IMR-90 (cell line): ENCODE measurements around the gene VAMP7. TPM values are rescaled to one million over a fixed set of nuclear protein-coding genes. Genes with fewer than 3 reads are reported as not detected.

Experiments
- ATAC-seq: fragments of 200-7000 bp; cut with Tn5 transposase; 2 replicates; pipeline ENCODE4 v1.9.1; 2020; ENCODE audit warnings: low read depth, mild to moderate bottlenecking, moderate library complexity
- BruUV-seq: library from RNA; stranded (reverse); fragments of 400-500 nt; replicated peaks from 2 replicates; lab custom pipeline; 2021; lab: Mats Ljungman, UMichigan
- CTCF ChIA-PET: fragments of 300-600 bp; formaldehyde crosslinking; extraction: SDS; loops from one replicate; lab custom pipeline; 2021; ENCODE audit warnings: antibody characterized with exemption; lab: Yijun Ruan, JAX
- POLR2A ChIA-PET: fragments of 300-600 bp; sonication (Branson Sonifier 250); formaldehyde crosslinking; loops from one replicate; lab custom pipeline; 2022; ENCODE audit warnings: antibody characterized with exemption; ENCODE audit not compliant: unreplicated experiment; lab: Charles Lee
- DNase-seq: peaks from one replicate; pipeline ENCODE4 v3.0.0; 2013
- H2AFZ ChIP-seq: replicated peaks from 2 replicates; pipeline ENCODE3; 2013; ENCODE audit warnings: low read length, mild to moderate bottlenecking; ENCODE audit not compliant: poor library complexity
- H2AK5ac ChIP-seq: 2 replicates; pipeline ENCODE4 v1.6.1; 2013; ENCODE audit warnings: low read depth, low read length, inconsistent platforms
- H2AK9ac ChIP-seq: replicated peaks from 2 replicates; pipeline ENCODE3; 2013; ENCODE audit warnings: mild to moderate bottlenecking, low read depth, low read length, moderate library complexity; ENCODE audit not compliant: poor library complexity
- H2BK120ac ChIP-seq: 2 replicates; pipeline ENCODE4 v1.6.1; 2013; ENCODE audit warnings: low read depth, low read length, inconsistent platforms
- H2BK15ac ChIP-seq: 3 replicates; pipeline ENCODE4 v1.6.1; 2013; ENCODE audit warnings: low read depth, low read length, inconsistent platforms
- H2BK20ac ChIP-seq: 2 replicates; pipeline ENCODE4 v1.6.1; 2013; ENCODE audit warnings: low read depth, mild to moderate bottlenecking, inconsistent platforms, low read length, moderate library complexity
- H2BK5ac ChIP-seq: 2 replicates; pipeline ENCODE4 v1.6.1; 2013; ENCODE audit warnings: mild to moderate bottlenecking, low read depth, low read length, inconsistent platforms; ENCODE audit not compliant: poor library complexity, severe bottlenecking
- H3K14ac ChIP-seq: replicated peaks from 2 replicates; pipeline ENCODE4 v1.6.1; 2013; ENCODE audit warnings: low read depth, low read length, inconsistent platforms
- H3K18ac ChIP-seq: 2 replicates; pipeline ENCODE4 v1.6.1; 2013; ENCODE audit warnings: low read depth, low read length, control low read depth
- H3K23ac ChIP-seq: 2 replicates; pipeline ENCODE4 v1.6.1; 2013; ENCODE audit warnings: low read depth, low read length, inconsistent platforms
- H3K27ac ChIP-seq: 2 replicates; pipeline ENCODE4 v1.5.1; 2013; ENCODE audit warnings: mild to moderate bottlenecking, control low read depth, low read length; ENCODE audit not compliant: insufficient read depth
- H3K27me3 ChIP-seq: 2 replicates; pipeline ENCODE4 v1.6.1; 2013; ENCODE audit warnings: low read length; ENCODE audit not compliant: control insufficient read depth, insufficient read depth
- H3K36me3 ChIP-seq: 2 replicates; pipeline ENCODE4 v1.6.1; 2013; ENCODE audit warnings: low read length, mixed read lengths; ENCODE audit not compliant: control insufficient read depth, insufficient read depth
- H3K4ac ChIP-seq: 2 replicates; pipeline ENCODE4 v1.6.1; 2013; ENCODE audit warnings: low read depth, low read length, inconsistent platforms
- H3K4me1 ChIP-seq: 2 replicates; pipeline ENCODE4 v1.6.1; 2013; ENCODE audit warnings: low read length, mixed read lengths; ENCODE audit not compliant: control insufficient read depth, insufficient read depth
- H3K4me2 ChIP-seq: 2 replicates; pipeline ENCODE4 v1.6.1; 2013; ENCODE audit warnings: low read depth, mild to moderate bottlenecking, control low read depth, low read length, moderate library complexity
- H3K4me3 ChIP-seq: 2 replicates; pipeline ENCODE4 v1.5.1; 2013; ENCODE audit warnings: low read depth, mild to moderate bottlenecking, control low read depth, low read length, moderate library complexity; ENCODE audit not compliant: insufficient read depth
- H3K56ac ChIP-seq: 2 replicates; pipeline ENCODE4 v1.6.1; 2013; ENCODE audit warnings: low read length, inconsistent platforms; ENCODE audit not compliant: insufficient read depth; ENCODE audit errors: extremely low read depth
- H3K79me1 ChIP-seq, 2 experiments: 2 replicates each; pipeline ENCODE4 v1.6.1; 2013; ENCODE audit warnings: low read length in 2 of 2, inconsistent platforms in 1 of 2, low read depth in 1 of 2
- H3K9ac ChIP-seq: 2 replicates; pipeline ENCODE4 v1.6.1; 2013; ENCODE audit warnings: low read depth, low read length, control low read depth
- H3K9me1 ChIP-seq: 2 replicates; pipeline ENCODE4 v1.6.1; 2013; ENCODE audit warnings: low read length, inconsistent platforms; ENCODE audit not compliant: insufficient read depth
- H3K9me3 ChIP-seq: 2 replicates; pipeline ENCODE4 v1.6.1; 2013; ENCODE audit warnings: low read length; ENCODE audit not compliant: control insufficient read depth, insufficient read depth
- H4K20me1 ChIP-seq: 2 replicates; pipeline ENCODE4 v1.6.1; 2013; ENCODE audit warnings: low read length, inconsistent platforms; ENCODE audit not compliant: insufficient read depth
- H4K5ac ChIP-seq: 2 replicates; pipeline ENCODE4 v1.6.1; 2013; ENCODE audit warnings: mild to moderate bottlenecking, low read depth, low read length, control low read depth
- H4K8ac ChIP-seq, 2 experiments: 2 replicates each; pipeline ENCODE4 v1.6.1; 2013; ENCODE audit warnings: low read depth in 2 of 2, low read length in 2 of 2, control low read depth in 1 of 2, inconsistent platforms in 1 of 2
- H4K91ac ChIP-seq: 2 replicates; pipeline ENCODE4 v1.6.1; 2013; ENCODE audit warnings: low read depth, low read length, inconsistent platforms; ENCODE audit not compliant: insufficient read depth
- BHLHE40 ChIP-seq: fragments of 150-350 bp; IDR thresholded peaks from 2 replicates; pipeline ENCODE4 v1.6.1; 2016; ENCODE audit warnings: mild to moderate bottlenecking, low read depth, low read length
- MAFK ChIP-seq: IDR thresholded peaks from 2 replicates; pipeline ENCODE4 v1.6.1; 2012; ENCODE audit warnings: low read depth, low read length, improper control_type of control experiment
- MAZ ChIP-seq: IDR thresholded peaks from 2 replicates; pipeline ENCODE4 v1.6.1; 2012; ENCODE audit warnings: low read depth, mild to moderate bottlenecking, low read length, improper control_type of control experiment, moderate library complexity, borderline replicate concordance
- NFE2L2 ChIP-seq: fragments of 150-350 bp; IDR thresholded peaks from 2 replicates; pipeline ENCODE4 v1.6.1; 2016; ENCODE audit warnings: low read depth, mild to moderate bottlenecking, low read length
- WGBS, 2 experiments: methylation state at CpG; one replicate each; pipeline versions ENCODE4 v1.1.5 to v1.1.7; 2013; ENCODE audit warnings: missing lambda C conversion rate in 2 of 2; ENCODE audit not compliant: insufficient read length in 1 of 2; ENCODE audit errors: extremely low coverage in 2 of 2; 5-methylcytosine and 5-hydroxymethylcytosine counted together
- dilution Hi-C: fragments of 300-500 bp; cut with HindIII; formaldehyde crosslinking; loops from one replicate; pipeline ENCODE4 v1.14.3; 2018; ENCODE audit warnings: low sequenced_read_pairs; ENCODE audit not compliant: unreplicated experiment
- in situ Hi-C: fragments of 300-500 bp; cut with MboI; formaldehyde crosslinking; loops from 3 replicates; pipeline ENCODE4 v1.14.3; 2019; ENCODE audit warnings: low sequenced_read_pairs, inconsistent platforms, mixed read lengths
- intact Hi-C: fragments of 100-400 bp; cut with micrococcal nuclease; formaldehyde crosslinking; loops from 2 replicates; pipeline ENCODE4 v1.10.0; 2022
- polyA plus RNA-seq, 3 experiments: library from polyadenylated mRNA; depleted of rRNA; stranded (reverse); fragments of >200 nt; gene quantifications; 2 replicates each; pipeline ENCODE4 v1.2.3, GENCODE V29; 2012; ENCODE audit warnings: low replicate concordance in 1 of 3
- total RNA-seq: library from RNA; depleted of rRNA; stranded (reverse); fragments of >200 nt; gene quantifications from 2 replicates; pipeline ENCODE4 v1.2.3, GENCODE V29; 2012
- TF ChIP-seq, protein P1 (sequence below): fragments of 150-350 bp; IDR thresholded peaks from 2 replicates; pipeline ENCODE4 v1.6.1; 2017; ENCODE audit warnings: mild to moderate bottlenecking, antibody characterized with exemption, low read length, low read depth
- TF ChIP-seq, protein P2 (sequence below): fragments of 150-350 bp; IDR thresholded peaks from 2 replicates; pipeline ENCODE4 v1.6.1; 2016; ENCODE audit warnings: low read depth, mild to moderate bottlenecking, low read length, moderate library complexity, borderline replicate concordance
- TF ChIP-seq, protein P3 (sequence below): conservative IDR thresholded peaks from 2 replicates; pipeline ENCODE4 v1.5.1; 2012; ENCODE audit warnings: mild to moderate bottlenecking, low read depth, low read length, improper control_type of control experiment

The VAMP7 gene
- total and polyA plus RNA-seq, 2 of the 4 experiments (the other 2 are of a cell fraction): 21.7 to 39.1 TPM

- Histone ChIP-seq H2BK20ac (no peak overlapping the region), H3K27ac (no peak overlapping the region), H3K14ac (no peak overlapping the region), H2AFZ (no peak overlapping the region), H3K9me3 (no peaks in the 10 kb centered on the region; the same call in 1 of the 2 replicates), H3K9me1 (no peaks in the 10 kb centered on the region), H2AK9ac (no peak overlapping the region), H3K18ac (no peak overlapping the region), H3K27me3 (no peaks in the 10 kb centered on the region), H3K4me2 (no peak overlapping the region), H3K4me3 (no peak overlapping the region), H3K9ac (no peak overlapping the region), H3K23ac (no peak overlapping the region), H3K36me3 (no peaks in the 10 kb centered on the region), H2BK15ac (no peak overlapping the region), H2AK5ac (no peak overlapping the region), H3K4ac (no peak overlapping the region), H3K79me1 (no peaks in the 10 kb centered on the region), H4K8ac (no peak overlapping the region), H4K91ac (no peak overlapping the region), H2BK5ac (no peak overlapping the region), H3K4me1 (no peaks in the 10 kb centered on the region), H2BK120ac (no peak overlapping the region), H3K56ac (no peak overlapping the region), H4K5ac (no peak overlapping the region), H4K20me1 (no peaks in the 10 kb centered on the region)
- POLR2A ChIA-PET: no interaction called here
- TF ChIP-seq, protein P1, sequence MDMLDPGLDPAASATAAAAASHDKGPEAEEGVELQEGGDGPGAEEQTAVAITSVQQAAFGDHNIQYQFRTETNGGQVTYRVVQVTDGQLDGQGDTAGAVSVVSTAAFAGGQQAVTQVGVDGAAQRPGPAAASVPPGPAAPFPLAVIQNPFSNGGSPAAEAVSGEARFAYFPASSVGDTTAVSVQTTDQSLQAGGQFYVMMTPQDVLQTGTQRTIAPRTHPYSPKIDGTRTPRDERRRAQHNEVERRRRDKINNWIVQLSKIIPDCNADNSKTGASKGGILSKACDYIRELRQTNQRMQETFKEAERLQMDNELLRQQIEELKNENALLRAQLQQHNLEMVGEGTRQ: no peak
- TF ChIP-seq MAZ (no peak), MAFK (no peak), NFE2L2 (no peak), BHLHE40 (no peak)
- TF ChIP-seq, protein P2, sequence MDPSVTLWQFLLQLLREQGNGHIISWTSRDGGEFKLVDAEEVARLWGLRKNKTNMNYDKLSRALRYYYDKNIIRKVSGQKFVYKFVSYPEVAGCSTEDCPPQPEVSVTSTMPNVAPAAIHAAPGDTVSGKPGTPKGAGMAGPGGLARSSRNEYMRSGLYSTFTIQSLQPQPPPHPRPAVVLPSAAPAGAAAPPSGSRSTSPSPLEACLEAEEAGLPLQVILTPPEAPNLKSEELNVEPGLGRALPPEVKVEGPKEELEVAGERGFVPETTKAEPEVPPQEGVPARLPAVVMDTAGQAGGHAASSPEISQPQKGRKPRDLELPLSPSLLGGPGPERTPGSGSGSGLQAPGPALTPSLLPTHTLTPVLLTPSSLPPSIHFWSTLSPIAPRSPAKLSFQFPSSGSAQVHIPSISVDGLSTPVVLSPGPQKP: no peak
- TF ChIP-seq, protein P3, sequence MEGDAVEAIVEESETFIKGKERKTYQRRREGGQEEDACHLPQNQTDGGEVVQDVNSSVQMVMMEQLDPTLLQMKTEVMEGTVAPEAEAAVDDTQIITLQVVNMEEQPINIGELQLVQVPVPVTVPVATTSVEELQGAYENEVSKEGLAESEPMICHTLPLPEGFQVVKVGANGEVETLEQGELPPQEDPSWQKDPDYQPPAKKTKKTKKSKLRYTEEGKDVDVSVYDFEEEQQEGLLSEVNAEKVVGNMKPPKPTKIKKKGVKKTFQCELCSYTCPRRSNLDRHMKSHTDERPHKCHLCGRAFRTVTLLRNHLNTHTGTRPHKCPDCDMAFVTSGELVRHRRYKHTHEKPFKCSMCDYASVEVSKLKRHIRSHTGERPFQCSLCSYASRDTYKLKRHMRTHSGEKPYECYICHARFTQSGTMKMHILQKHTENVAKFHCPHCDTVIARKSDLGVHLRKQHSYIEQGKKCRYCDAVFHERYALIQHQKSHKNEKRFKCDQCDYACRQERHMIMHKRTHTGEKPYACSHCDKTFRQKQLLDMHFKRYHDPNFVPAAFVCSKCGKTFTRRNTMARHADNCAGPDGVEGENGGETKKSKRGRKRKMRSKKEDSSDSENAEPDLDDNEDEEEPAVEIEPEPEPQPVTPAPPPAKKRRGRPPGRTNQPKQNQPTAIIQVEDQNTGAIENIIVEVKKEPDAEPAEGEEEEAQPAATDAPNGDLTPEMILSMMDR: 0 out of 2 replicates have a peak, but pooled peaks have one; percentile 22
- in situ Hi-C loops (no loop called here), intact Hi-C loops (no loop called here), dilution Hi-C loops (no loop called here)
- DNase-seq: no peak
- no TSS peak for BruUV-seq
- CTCF ChIA-PET: no interaction called here
- whole genome bisulfite sequencing, 2 experiments: no CpG with 5 or more reads among the region's 8 CpGs
- no peak for ATAC-seq
Observed at GRCh38 chrX:155966876-155967275, 85.7 kb downstream of the VAMP7 start.
